Tibial nerve (tissue), 3 donors: Measurements from ENCODE around the gene PLEKHO1.

Experiments used
- POLR2A ChIP-seq, 2 donors: fragments of 450-650 bp; IDR thresholded peaks; one replicate each; pipeline ENCODE4 v1.6.1; 2017; ENCODE audit warnings: antibody characterized with exemption in 2 of 2, mild to moderate bottlenecking in 2 of 2, moderate library complexity in 2 of 2
- TF ChIP-seq, protein P1 (sequence below), 5 experiments: fragments of 200-600 bp in 3 of 5; fragments of 450-650 bp in 2 of 5; sonication (generic) in 3 of 5; IDR thresholded peaks; one replicate each; pipeline ENCODE4 v1.5.1; 2016 to 2019; ENCODE audit warnings: antibody characterized with exemption in 5 of 5, mild to moderate bottlenecking in 3 of 5, moderate library complexity in 2 of 5

- no peak for TF ChIP-seq POLR2A (IDR thresholded peaks at IDR 0.05)
- TF ChIP-seq, protein P1, sequence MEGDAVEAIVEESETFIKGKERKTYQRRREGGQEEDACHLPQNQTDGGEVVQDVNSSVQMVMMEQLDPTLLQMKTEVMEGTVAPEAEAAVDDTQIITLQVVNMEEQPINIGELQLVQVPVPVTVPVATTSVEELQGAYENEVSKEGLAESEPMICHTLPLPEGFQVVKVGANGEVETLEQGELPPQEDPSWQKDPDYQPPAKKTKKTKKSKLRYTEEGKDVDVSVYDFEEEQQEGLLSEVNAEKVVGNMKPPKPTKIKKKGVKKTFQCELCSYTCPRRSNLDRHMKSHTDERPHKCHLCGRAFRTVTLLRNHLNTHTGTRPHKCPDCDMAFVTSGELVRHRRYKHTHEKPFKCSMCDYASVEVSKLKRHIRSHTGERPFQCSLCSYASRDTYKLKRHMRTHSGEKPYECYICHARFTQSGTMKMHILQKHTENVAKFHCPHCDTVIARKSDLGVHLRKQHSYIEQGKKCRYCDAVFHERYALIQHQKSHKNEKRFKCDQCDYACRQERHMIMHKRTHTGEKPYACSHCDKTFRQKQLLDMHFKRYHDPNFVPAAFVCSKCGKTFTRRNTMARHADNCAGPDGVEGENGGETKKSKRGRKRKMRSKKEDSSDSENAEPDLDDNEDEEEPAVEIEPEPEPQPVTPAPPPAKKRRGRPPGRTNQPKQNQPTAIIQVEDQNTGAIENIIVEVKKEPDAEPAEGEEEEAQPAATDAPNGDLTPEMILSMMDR (IDR thresholded peaks at IDR 0.05) = no peak
These were observed 5.1 kb upstream of the PLEKHO1 start for GRCh38 chr1:150144606-150145005.
